A673 (cell line): ENCODE data around the gene LINC01488. TPM values are rescaled to one million over a fixed set of nuclear protein-coding genes. Genes with fewer than 3 reads are reported as not detected.

ENCODE experiments used
- BruUV-seq: library from RNA; stranded (reverse); fragments of 400-500 nt; replicated peaks from 2 replicates; lab custom pipeline; 2021; lab: Mats Ljungman, UMichigan
- CTCF ChIA-PET: fragments of 300-600 bp; sonication (Branson Sonifier 250); formaldehyde crosslinking; loops from one replicate; lab custom pipeline; 2022; ENCODE audit warnings: antibody characterized with exemption; lab: Charles Lee
- POLR2A ChIA-PET: fragments of 300-600 bp; sonication (Branson Sonifier 250); formaldehyde crosslinking; loops from one replicate; lab custom pipeline; 2022; ENCODE audit warnings: antibody characterized with exemption; ENCODE audit not compliant: low non-redundant PET; lab: Charles Lee
- DNase-seq: peaks from one replicate; pipeline ENCODE4 v3.0.0-alpha.2; 2015; ENCODE audit warnings: low spot score
- H3K27ac ChIP-seq: fragments of 200-600 bp; sonication (generic); 2 replicates; pipeline ENCODE4 v1.5.1; 2016; ENCODE audit warnings: mixed run types, low read depth, mild to moderate bottlenecking, mixed read lengths, antibody characterized with exemption, low read length; ENCODE audit not compliant: poor library complexity, severe bottlenecking
- H3K27me3 ChIP-seq: fragments of 200-600 bp; sonication (generic); replicated peaks from 2 replicates; pipeline ENCODE4 v1.6.1; 2017; ENCODE audit warnings: mixed run types, low read depth, mild to moderate bottlenecking, mixed read lengths, antibody characterized with exemption, low read length; ENCODE audit not compliant: insufficient read depth, poor library complexity
- H3K36me3 ChIP-seq: fragments of 200-600 bp; sonication (generic); 2 replicates; pipeline ENCODE4 v1.6.1; 2016; ENCODE audit warnings: mixed run types, mild to moderate bottlenecking, mixed read lengths, antibody characterized with exemption, low read length; ENCODE audit not compliant: insufficient read depth, poor library complexity, severe bottlenecking
- H3K4me1 ChIP-seq: fragments of 200-600 bp; sonication (generic); 2 replicates; pipeline ENCODE4 v1.6.1; 2017; ENCODE audit warnings: mixed run types, mild to moderate bottlenecking, mixed read lengths, antibody characterized with exemption, low read length; ENCODE audit not compliant: insufficient read depth, poor library complexity, severe bottlenecking
- H3K4me3 ChIP-seq: fragments of 200-600 bp; sonication (generic); 2 replicates; pipeline ENCODE4 v1.5.1; 2016; ENCODE audit warnings: low read depth, mixed run types, mild to moderate bottlenecking, mixed read lengths, low read length; ENCODE audit not compliant: poor library complexity, severe bottlenecking
- H3K9me3 ChIP-seq: fragments of 200-600 bp; sonication (generic); 2 replicates; pipeline ENCODE4 v1.6.1; 2016; ENCODE audit warnings: mixed run types, low read depth, mild to moderate bottlenecking, mixed read lengths, antibody characterized with exemption, low read length; ENCODE audit not compliant: poor library complexity, severe bottlenecking
- EZH2 ChIP-seq: fragments of 200-600 bp; sonication (generic); IDR thresholded peaks from 2 replicates; pipeline ENCODE4 v1.6.1; 2017; ENCODE audit warnings: borderline replicate concordance, low read depth, mild to moderate bottlenecking, mixed read lengths, antibody characterized with exemption, low read length; ENCODE audit not compliant: poor library complexity, severe bottlenecking
- intact Hi-C: fragments of 100-400 bp; cut with micrococcal nuclease; formaldehyde crosslinking; loops from one replicate; pipeline ENCODE4 v1.10.0; 2022; ENCODE audit not compliant: unreplicated experiment
- total RNA-seq: library from RNA; stranded (reverse); gene quantifications from 2 replicates; pipeline ENCODE4 v1.2.3, GENCODE V29; 2021
- TF ChIP-seq, protein P1 (sequence below): fragments of 300-800, 200-600 bp; sonication (generic); conservative IDR thresholded peaks from 2 replicates; pipeline ENCODE4 v1.5.1; 2017; ENCODE audit warnings: low read depth, mild to moderate bottlenecking, antibody characterized with exemption, low read length, moderate library complexity, mixed read lengths

Gene LINC01488
- total RNA-seq, 1 experiment from 2014 or later = not detected

DNA sequence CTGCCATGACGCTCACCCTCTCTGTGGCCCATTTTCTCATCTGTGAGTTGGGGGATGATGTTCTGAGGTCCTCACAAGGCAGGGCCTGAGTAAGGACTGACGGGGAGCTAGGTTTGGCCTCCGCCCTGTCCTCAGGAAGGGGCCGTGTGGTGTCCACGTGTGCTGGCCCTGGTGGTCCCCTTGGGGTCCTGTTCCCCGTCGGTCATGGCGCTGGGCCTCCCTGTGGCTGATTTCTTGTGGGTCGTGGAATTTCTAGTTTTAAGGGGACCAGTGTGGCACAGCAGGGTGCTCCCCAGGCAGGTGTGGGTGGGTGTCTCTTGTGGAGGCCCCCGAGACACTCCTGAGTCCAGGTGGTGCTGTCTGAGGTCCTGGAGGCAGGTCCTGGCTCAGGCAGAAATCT lies 5.9 kb downstream of the LINC01488 start:
- ChIA-PET CTCF (no interaction called here), POLR2A (no interaction called here)
- Histone ChIP-seq H3K27ac (no peak overlapping the region), H3K9me3 (no peaks in the 10 kb centered on the region), H3K36me3 (no peaks in the 10 kb centered on the region), H3K27me3 (no peaks in the 10 kb centered on the region), H3K4me3 (no peak overlapping the region), H3K4me1 (no peaks in the 10 kb centered on the region)
- TF ChIP-seq, protein P1, sequence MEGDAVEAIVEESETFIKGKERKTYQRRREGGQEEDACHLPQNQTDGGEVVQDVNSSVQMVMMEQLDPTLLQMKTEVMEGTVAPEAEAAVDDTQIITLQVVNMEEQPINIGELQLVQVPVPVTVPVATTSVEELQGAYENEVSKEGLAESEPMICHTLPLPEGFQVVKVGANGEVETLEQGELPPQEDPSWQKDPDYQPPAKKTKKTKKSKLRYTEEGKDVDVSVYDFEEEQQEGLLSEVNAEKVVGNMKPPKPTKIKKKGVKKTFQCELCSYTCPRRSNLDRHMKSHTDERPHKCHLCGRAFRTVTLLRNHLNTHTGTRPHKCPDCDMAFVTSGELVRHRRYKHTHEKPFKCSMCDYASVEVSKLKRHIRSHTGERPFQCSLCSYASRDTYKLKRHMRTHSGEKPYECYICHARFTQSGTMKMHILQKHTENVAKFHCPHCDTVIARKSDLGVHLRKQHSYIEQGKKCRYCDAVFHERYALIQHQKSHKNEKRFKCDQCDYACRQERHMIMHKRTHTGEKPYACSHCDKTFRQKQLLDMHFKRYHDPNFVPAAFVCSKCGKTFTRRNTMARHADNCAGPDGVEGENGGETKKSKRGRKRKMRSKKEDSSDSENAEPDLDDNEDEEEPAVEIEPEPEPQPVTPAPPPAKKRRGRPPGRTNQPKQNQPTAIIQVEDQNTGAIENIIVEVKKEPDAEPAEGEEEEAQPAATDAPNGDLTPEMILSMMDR = no peak
- TF ChIP-seq EZH2 = no peak
- no TSS peak for BruUV-seq
- intact Hi-C loops = no loop called here
- no peak for DNase-seq

DNA sequence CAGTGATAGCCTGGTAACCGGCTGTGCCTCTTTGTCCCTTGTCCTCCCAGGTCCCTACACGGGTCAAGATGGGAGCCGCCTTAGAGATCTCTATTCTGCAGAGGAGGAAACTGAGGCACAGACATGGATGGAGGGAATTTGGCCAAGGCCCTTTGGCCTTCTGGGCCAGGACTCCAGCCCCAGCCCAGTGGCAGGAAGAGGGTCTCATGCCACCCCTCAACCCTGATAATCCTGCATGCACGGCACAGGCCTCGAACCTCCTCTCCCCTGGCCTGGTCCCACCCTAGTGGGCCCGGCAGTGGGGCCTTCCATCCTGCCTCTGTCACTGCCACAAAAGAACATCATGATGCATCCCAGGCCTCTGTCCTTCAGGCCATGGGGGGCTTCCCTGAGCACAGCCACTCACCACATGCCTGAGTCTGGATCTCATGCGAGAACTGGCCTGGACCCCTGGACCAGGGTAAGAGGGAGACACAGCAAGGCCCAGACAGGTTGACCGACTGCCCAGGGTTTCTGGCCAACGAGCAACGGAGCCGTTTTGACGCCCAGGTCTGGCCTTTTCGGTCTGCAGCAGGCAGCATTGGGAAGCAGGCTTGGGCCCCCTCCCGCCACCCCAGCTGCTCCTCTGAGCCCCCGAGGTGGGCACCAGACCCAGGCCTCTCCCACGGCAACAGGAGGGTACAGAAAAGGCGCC lies 6.5 kb downstream of the LINC01488 start:
- intact Hi-C loops = no loop called here
- BruUV-seq = no TSS peak
- H3K4me3 ChIP-seq = no peak overlapping the region

DNA sequence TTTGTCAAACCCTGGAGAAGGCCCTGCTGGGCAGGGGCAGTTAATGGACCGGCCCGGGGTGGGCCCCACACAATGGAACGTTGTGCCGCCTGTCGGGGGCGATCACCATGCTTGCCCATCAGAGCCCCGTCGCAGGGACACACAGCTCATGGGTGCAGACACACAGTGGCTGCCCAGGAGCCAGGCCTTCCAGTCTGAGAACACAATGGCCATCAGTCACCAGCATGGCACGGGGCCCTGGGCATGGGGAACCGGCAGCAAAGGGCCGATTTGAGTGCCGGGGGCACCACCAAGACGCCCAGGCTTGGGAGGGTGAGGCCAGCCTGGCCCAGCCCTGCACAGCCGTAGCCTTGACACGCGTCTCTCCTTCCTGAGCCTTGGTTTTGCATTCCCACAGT lies 7.1 kb downstream of the LINC01488 start:
- Histone ChIP-seq H3K36me3 (no peaks in the 10 kb centered on the region), H3K4me1 (no peaks in the 10 kb centered on the region), H3K27ac (no peak overlapping the region), H3K4me3 (no peak overlapping the region), H3K9me3 (no peaks in the 10 kb centered on the region), H3K27me3 (no peaks in the 10 kb centered on the region)
- ChIA-PET POLR2A (no interaction called here), CTCF (no interaction called here)
- TF ChIP-seq, protein P1 = no peak
- TF ChIP-seq EZH2 = no peak
- DNase-seq = no peak
- intact Hi-C loops = no loop called here
- BruUV-seq = no TSS peak

More for the DNA sequence above, 6.5 kb downstream of the LINC01488 start:
- Histone ChIP-seq H3K36me3 (no peaks in the 10 kb centered on the region), H3K27me3 (no peaks in the 10 kb centered on the region), H3K9me3 (no peaks in the 10 kb centered on the region), H3K27ac (no peak overlapping the region), H3K4me1 (no peaks in the 10 kb centered on the region)
- no peak for TF ChIP-seq EZH2
- TF ChIP-seq, protein P1 = no peak
- no peak for DNase-seq
- ChIA-PET CTCF (no interaction called here), POLR2A (no interaction called here)
